ENCODE results near the gene KIF21A. TPM values are rescaled to one million over a fixed set of nuclear protein-coding genes. Genes with fewer than 3 reads are reported as not detected.

KIF21A gene
- total and polyA plus RNA-seq, 3 experiments from 2014 or later = 18.8 to 44.6 (median 43.9) TPM

DNA sequence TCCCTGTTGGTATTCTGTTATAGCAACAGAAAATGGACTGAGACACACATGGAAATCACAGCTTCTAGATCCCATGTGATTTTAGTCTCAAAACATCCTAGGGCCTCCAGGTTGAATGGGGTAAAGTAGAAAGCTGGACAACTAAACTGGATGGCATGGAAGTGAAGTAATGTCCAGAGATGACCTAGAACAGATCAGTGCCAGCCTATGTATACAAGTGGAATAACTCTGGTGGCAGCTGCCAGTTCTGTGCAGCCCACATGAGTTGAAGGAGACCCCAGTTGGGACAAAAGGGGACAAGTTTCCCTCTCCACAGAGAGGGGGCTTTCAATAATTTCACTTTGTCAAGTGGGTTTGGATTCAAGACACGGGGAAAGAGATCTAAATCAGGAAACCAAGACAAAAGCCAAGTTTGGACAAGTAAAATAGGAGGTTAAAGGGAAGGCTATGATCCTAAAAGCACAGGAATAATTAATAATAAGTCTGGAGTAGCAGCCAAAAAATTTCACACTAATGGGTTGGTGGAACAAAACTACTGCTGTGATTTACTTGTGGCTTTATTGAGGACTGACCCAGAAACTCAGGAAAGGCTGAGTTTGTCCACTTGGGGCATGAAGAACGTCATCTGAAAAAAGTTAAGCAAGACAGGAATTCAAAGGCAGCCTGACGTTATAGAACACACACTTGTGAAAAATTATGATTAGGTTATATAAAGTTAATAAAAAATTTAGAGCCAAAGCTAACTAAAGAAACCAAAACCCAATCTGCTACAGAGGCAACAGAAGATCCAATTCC, 11.7 kb downstream of the KIF21A start:
- H3K4me1 ChIP-seq (ENCODE audit: insufficient read depth, low read length) = no peaks in the 10 kb centered on the region
- peaks cover 0 to 2% of the 10 kb centered on the region in 2 donors for H3K27me3 Mint-ChIP-seq
- H3K27ac Mint-ChIP-seq = no peak overlapping the region
- no peak overlapping the region for H3K27ac ChIP-seq (ENCODE audit: low read depth, low read length)
- no peak for DNase-seq
- CTCF ChIA-PET = interaction anchor here (1.5 kb wide), 1 partner anchor 14 kb away, joined by 4 read pairs; no protein-coding TSS in a partner anchor
- H3K27me3 ChIP-seq (ENCODE audit: insufficient read depth, low read length, poor library complexity, severe bottlenecking) = no peaks in the 10 kb centered on the region
- peaks cover 0 to 2% (median 0%) of the 10 kb centered on the region in 3 donors for H3K36me3 Mint-ChIP-seq
- H3K9me3 Mint-ChIP-seq = no peaks in the 10 kb centered on the region
- no peak overlapping the region for H3K4me3 ChIP-seq (ENCODE audit: low read length)
- peaks cover 23 to 46% (median 28%) of the 10 kb centered on the region in 3 donors for H3K4me1 Mint-ChIP-seq
- H3K4me3 Mint-ChIP-seq = peak overlapping the region in 1 of 7 donors; percentile 57
- H3K36me3 ChIP-seq (ENCODE audit: insufficient read depth, low read length) = no peaks in the 10 kb centered on the region
- POLR2A ChIA-PET = no interaction called here
- H3K9me3 ChIP-seq (ENCODE audit: low read length) = no peaks in the 10 kb centered on the region

DNA sequence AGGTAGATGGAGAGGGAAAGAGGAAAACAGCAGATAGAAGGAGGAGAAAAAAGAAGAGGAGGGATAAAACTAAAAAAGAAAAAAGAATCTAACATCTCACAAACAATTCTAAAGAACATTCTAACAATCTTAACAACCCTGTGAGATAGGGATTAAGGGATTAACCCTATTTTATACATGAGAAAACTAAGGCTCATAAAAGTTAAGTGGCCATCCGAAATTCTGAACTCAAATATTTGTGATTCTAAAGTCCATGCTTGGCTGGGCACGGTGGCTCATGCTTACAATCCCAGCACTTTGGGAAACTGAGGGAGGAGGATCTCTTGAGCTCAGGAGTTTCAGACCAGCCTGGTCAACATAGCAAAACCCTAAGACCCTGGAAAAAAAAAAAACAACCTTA, 13.1 kb downstream of the KIF21A start:
- Mint-ChIP-seq H3K9me3 (no peaks in the 10 kb centered on the region), H3K27ac (peak overlapping the region in 1 of 8 donors; percentile 18), H3K36me3 (peaks cover 0 to 2% (median 0%) of the 10 kb centered on the region in 3 donors), H3K4me3 (peak overlapping the region in 1 of 7 donors; percentile 28), H3K4me1 (peaks cover 24 to 46% (median 30%) of the 10 kb centered on the region in 3 donors), H3K27me3 (peaks cover 0 to 2% of the 10 kb centered on the region in 2 donors)
- Histone ChIP-seq H3K27ac (ENCODE audit: low read depth, low read length) (no peak overlapping the region), H3K9me3 (ENCODE audit: low read length) (no peaks in the 10 kb centered on the region), H3K36me3 (ENCODE audit: insufficient read depth, low read length) (no peaks in the 10 kb centered on the region), H3K27me3 (ENCODE audit: insufficient read depth, low read length, poor library complexity, severe bottlenecking) (no peaks in the 10 kb centered on the region), H3K4me1 (ENCODE audit: insufficient read depth, low read length) (no peaks in the 10 kb centered on the region), H3K4me3 (ENCODE audit: low read length) (no peak overlapping the region)
- DNase-seq = no peak
- CTCF ChIA-PET = interaction anchor here (1.5 kb wide), 1 partner anchor 13 kb away, joined by 4 read pairs; no protein-coding TSS in a partner anchor
- POLR2A ChIA-PET = interaction anchor here (0.7 kb wide), 1 partner anchor 172 kb away, joined by 3 read pairs; no protein-coding TSS in a partner anchor

GRCh38 chr12:39427360-39427808, 15.5 kb downstream of the KIF21A start:
- Histone ChIP-seq H3K4me3 (ENCODE audit: low read length) (no peak overlapping the region), H3K27me3 (ENCODE audit: insufficient read depth, low read length, poor library complexity, severe bottlenecking) (no peaks in the 10 kb centered on the region), H3K9me3 (ENCODE audit: low read length) (no peaks in the 10 kb centered on the region), H3K27ac (ENCODE audit: low read depth, low read length) (no peak overlapping the region), H3K36me3 (ENCODE audit: insufficient read depth, low read length) (no peaks in the 10 kb centered on the region), H3K4me1 (ENCODE audit: insufficient read depth, low read length) (no peaks in the 10 kb centered on the region)
- no peak for DNase-seq
- POLR2A ChIA-PET = no interaction called here
- H3K36me3 Mint-ChIP-seq = peaks cover 0 to 2% (median 0%) of the 10 kb centered on the region in 3 donors
- no peak overlapping the region for H3K4me3 Mint-ChIP-seq
- no peaks in the 10 kb centered on the region for H3K9me3 Mint-ChIP-seq
- H3K4me1 Mint-ChIP-seq = peaks cover 19 to 39% (median 30%) of the 10 kb centered on the region in 3 donors
- H3K27me3 Mint-ChIP-seq = no peaks in the 10 kb centered on the region
- peak overlapping the region in 2 of 8 donors; percentile 17 to 29 for H3K27ac Mint-ChIP-seq
- CTCF ChIA-PET = interaction anchor here (1.5 kb wide), 1 partner anchor 27 kb away, joined by 4 read pairs; no protein-coding TSS in a partner anchor

- no peak overlapping the region for H3K4me3 Mint-ChIP-seq
- H3K36me3 Mint-ChIP-seq = peaks cover 0 to 2% (median 0%) of the 10 kb centered on the region in 3 donors
- ChIA-PET CTCF (interaction anchor here (1.5 kb wide), 1 partner anchor 26 kb away, joined by 4 read pairs; no protein-coding TSS in a partner anchor), POLR2A (interaction anchor here (0.8 kb wide), 1 partner anchor 13 kb away, joined by 4 read pairs; no protein-coding TSS in a partner anchor)
- no peak for DNase-seq
- H3K27ac Mint-ChIP-seq = peak overlapping the region in 1 of 8 donors; percentile 20
- Histone ChIP-seq H3K4me3 (ENCODE audit: low read length) (no peak overlapping the region), H3K9me3 (ENCODE audit: low read length) (no peaks in the 10 kb centered on the region), H3K4me1 (ENCODE audit: insufficient read depth, low read length) (no peaks in the 10 kb centered on the region), H3K36me3 (ENCODE audit: insufficient read depth, low read length) (no peaks in the 10 kb centered on the region), H3K27me3 (ENCODE audit: insufficient read depth, low read length, poor library complexity, severe bottlenecking) (no peaks in the 10 kb centered on the region), H3K27ac (ENCODE audit: low read depth, low read length) (no peak overlapping the region)
- H3K27me3 Mint-ChIP-seq = no peaks in the 10 kb centered on the region
- peaks cover 19 to 37% (median 30%) of the 10 kb centered on the region in 3 donors for H3K4me1 Mint-ChIP-seq
- H3K9me3 Mint-ChIP-seq = no peaks in the 10 kb centered on the region
Observed at GRCh38 chr12:39426636-39427240, 16.2 kb downstream of the KIF21A start.

GRCh38 chr12:39420043-39420442, 22.9 kb downstream of the KIF21A start:
- Histone ChIP-seq H3K36me3 (ENCODE audit: insufficient read depth, low read length) (no peaks in the 10 kb centered on the region), H3K27me3 (ENCODE audit: insufficient read depth, low read length, poor library complexity, severe bottlenecking) (no peaks in the 10 kb centered on the region), H3K4me1 (ENCODE audit: insufficient read depth, low read length) (no peaks in the 10 kb centered on the region), H3K4me3 (ENCODE audit: low read length) (no peak overlapping the region), H3K9me3 (ENCODE audit: low read length) (no peaks in the 10 kb centered on the region), H3K27ac (ENCODE audit: low read depth, low read length) (no peak overlapping the region)
- Mint-ChIP-seq H3K4me3 (no peak overlapping the region), H3K9me3 (no peaks in the 10 kb centered on the region), H3K27ac (peak overlapping the region in 1 of 8 donors; percentile 15), H3K36me3 (peaks cover 4 to 12% (median 7%) of the 10 kb centered on the region in 3 donors), H3K27me3 (no peaks in the 10 kb centered on the region), H3K4me1 (peaks cover 0 to 5% (median 3%) of the 10 kb centered on the region in 3 donors)
- DNase-seq = no peak
- ChIA-PET CTCF (no interaction called here), POLR2A (no interaction called here)

GRCh38 chr12:39419471-39419870, 23.4 kb downstream of the KIF21A start:
- Histone ChIP-seq H3K27ac (ENCODE audit: low read depth, low read length) (no peak overlapping the region), H3K4me1 (ENCODE audit: insufficient read depth, low read length) (no peaks in the 10 kb centered on the region), H3K4me3 (ENCODE audit: low read length) (no peak overlapping the region), H3K27me3 (ENCODE audit: insufficient read depth, low read length, poor library complexity, severe bottlenecking) (no peaks in the 10 kb centered on the region), H3K9me3 (ENCODE audit: low read length) (no peaks in the 10 kb centered on the region), H3K36me3 (ENCODE audit: insufficient read depth, low read length) (no peaks in the 10 kb centered on the region)
- no peak overlapping the region for H3K4me3 Mint-ChIP-seq
- H3K27me3 Mint-ChIP-seq = no peaks in the 10 kb centered on the region
- H3K9me3 Mint-ChIP-seq = no peaks in the 10 kb centered on the region
- peaks cover 3 to 8% (median 4%) of the 10 kb centered on the region in 3 donors for H3K4me1 Mint-ChIP-seq
- POLR2A ChIA-PET = no interaction called here
- H3K36me3 Mint-ChIP-seq = peaks cover 4 to 12% (median 7%) of the 10 kb centered on the region in 3 donors
- DNase-seq = no peak
- CTCF ChIA-PET = no interaction called here
- no peak overlapping the region for H3K27ac Mint-ChIP-seq

- no peaks in the 10 kb centered on the region for H3K9me3 ChIP-seq (ENCODE audit: low read length)
- no peaks in the 10 kb centered on the region for H3K4me1 ChIP-seq (ENCODE audit: insufficient read depth, low read length)
- H3K36me3 ChIP-seq (ENCODE audit: insufficient read depth, low read length) = no peaks in the 10 kb centered on the region
- no peak overlapping the region for H3K27ac ChIP-seq (ENCODE audit: low read depth, low read length)
- no peak overlapping the region for H3K27ac Mint-ChIP-seq
- no peak overlapping the region for H3K4me3 ChIP-seq (ENCODE audit: low read length)
- ChIA-PET POLR2A (no interaction called here), CTCF (interaction anchor here (1.6 kb wide), 1 partner anchor 13 kb away, joined by 4 read pairs; no protein-coding TSS in a partner anchor)
- H3K36me3 Mint-ChIP-seq = peaks cover 4 to 12% (median 7%) of the 10 kb centered on the region in 3 donors
- H3K27me3 Mint-ChIP-seq = no peaks in the 10 kb centered on the region
- peaks cover 10 to 16% (median 11%) of the 10 kb centered on the region in 3 donors for H3K4me1 Mint-ChIP-seq
- H3K27me3 ChIP-seq (ENCODE audit: insufficient read depth, low read length, poor library complexity, severe bottlenecking) = no peaks in the 10 kb centered on the region
- no peak overlapping the region for H3K4me3 Mint-ChIP-seq
- no peaks in the 10 kb centered on the region for H3K9me3 Mint-ChIP-seq
- no peak for DNase-seq
Observed at GRCh38 chr12:39417916-39418315, 25.0 kb downstream of the KIF21A start.

Data from CD8-positive, alpha-beta memory T cell (primary cell).